ENCODE measurements around the gene MAGI2. TPM values are rescaled to one million over a fixed set of nuclear protein-coding genes. Genes with fewer than 3 reads are reported as not detected.

Gene MAGI2
- total RNA-seq, 1 donor from 2014 or later: 0.10 TPM

- Mint-ChIP-seq H3K27me3 (ENCODE audit: insufficient read depth) (peaks cover 2% of the 10 kb centered on the region), H3K4me1 (ENCODE audit: low read depth) (no peaks in the 10 kb centered on the region), H3K4me3 (no peak overlapping the region), H3K27ac (no peak overlapping the region), H3K9me3 (no peaks in the 10 kb centered on the region), H3K36me3 (ENCODE audit: low read depth) (no peaks in the 10 kb centered on the region)
- no peak for DNase-seq (ENCODE audit: low spot score)
- intact Hi-C loops (cut with micrococcal nuclease): no loop called here
These were observed 209.0 kb downstream of the MAGI2 start for GRCh38 chr7:79244482-79244881.

GRCh38 chr7:79241288-79242060, 212.0 kb downstream of the MAGI2 start:
- peaks cover 2% of the 10 kb centered on the region for H3K27me3 Mint-ChIP-seq (ENCODE audit: insufficient read depth)
- H3K4me3 Mint-ChIP-seq: no peak overlapping the region
- H3K36me3 Mint-ChIP-seq (ENCODE audit: low read depth): no peaks in the 10 kb centered on the region
- no peak for DNase-seq (ENCODE audit: low spot score)
- intact Hi-C loops (cut with micrococcal nuclease): no loop called here
- no peaks in the 10 kb centered on the region for H3K9me3 Mint-ChIP-seq
- H3K4me1 Mint-ChIP-seq (ENCODE audit: low read depth): no peaks in the 10 kb centered on the region
- no peak overlapping the region for H3K27ac Mint-ChIP-seq

DNA sequence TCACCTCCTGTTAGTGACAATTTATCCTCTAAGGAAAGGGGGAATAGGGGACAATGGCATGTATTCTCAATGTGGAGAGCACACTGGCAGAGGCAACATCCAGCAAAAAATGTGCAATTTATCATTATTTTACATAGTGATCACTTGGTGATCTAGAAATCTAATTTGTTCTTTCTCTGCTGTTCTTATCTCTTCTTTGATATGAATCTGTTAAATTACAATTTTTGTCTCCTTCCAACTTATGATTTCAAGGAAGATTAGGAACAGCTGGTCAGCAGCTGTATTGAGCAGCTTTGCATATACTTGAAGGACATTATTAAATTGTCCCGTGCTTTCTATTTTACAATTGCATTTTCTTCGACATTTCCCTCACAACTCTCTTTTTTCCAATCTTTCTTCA, 213.1 kb downstream of the MAGI2 start:
- intact Hi-C loops (cut with micrococcal nuclease): no loop called here
- peaks cover 2% of the 10 kb centered on the region for H3K27me3 Mint-ChIP-seq (ENCODE audit: insufficient read depth)
- H3K36me3 Mint-ChIP-seq (ENCODE audit: low read depth): no peaks in the 10 kb centered on the region
- H3K4me1 Mint-ChIP-seq (ENCODE audit: low read depth): no peaks in the 10 kb centered on the region
- no peak overlapping the region for H3K4me3 Mint-ChIP-seq
- DNase-seq (ENCODE audit: low spot score): no peak
- H3K27ac Mint-ChIP-seq: no peak overlapping the region
- H3K9me3 Mint-ChIP-seq: peaks cover 4% of the 10 kb centered on the region

- intact Hi-C loops (cut with micrococcal nuclease): no loop called here
- DNase-seq (ENCODE audit: low spot score): no peak
- Mint-ChIP-seq H3K27ac (no peak overlapping the region), H3K36me3 (ENCODE audit: low read depth) (no peaks in the 10 kb centered on the region), H3K9me3 (peaks cover 4% of the 10 kb centered on the region), H3K27me3 (ENCODE audit: insufficient read depth) (no peaks in the 10 kb centered on the region), H3K4me1 (ENCODE audit: low read depth) (no peaks in the 10 kb centered on the region), H3K4me3 (no peak overlapping the region)
These were observed 217.0 kb downstream of the MAGI2 start for GRCh38 chr7:79236352-79237028.

DNA sequence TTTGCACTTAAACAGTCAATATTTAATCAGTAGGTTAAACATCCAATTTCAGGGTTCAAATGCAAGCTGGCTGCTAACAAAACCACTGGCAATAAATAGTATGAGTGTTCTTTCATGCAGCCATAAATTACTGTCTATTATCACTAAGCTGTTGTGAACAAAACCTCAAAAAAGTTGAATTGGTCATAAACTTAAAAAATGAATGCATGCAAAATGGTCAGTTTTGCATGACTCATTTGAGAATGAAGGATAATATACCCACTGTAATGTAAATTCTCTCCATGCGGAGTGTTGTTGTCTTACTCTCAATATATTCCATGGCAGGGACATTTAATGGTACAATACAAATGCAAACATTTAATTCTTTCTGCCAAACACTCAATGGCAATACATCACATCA, 226.4 kb downstream of the MAGI2 start:
- H3K9me3 Mint-ChIP-seq: peaks cover 3% of the 10 kb centered on the region
- no peaks in the 10 kb centered on the region for H3K27me3 Mint-ChIP-seq (ENCODE audit: insufficient read depth)

GRCh38 chr7:79221211-79221610, 232.3 kb downstream of the MAGI2 start:
- H3K27ac Mint-ChIP-seq: no peak overlapping the region
- H3K4me3 Mint-ChIP-seq: no peak overlapping the region
- intact Hi-C loops (cut with micrococcal nuclease): no loop called here
- no peaks in the 10 kb centered on the region for H3K36me3 Mint-ChIP-seq (ENCODE audit: low read depth)
- DNase-seq (ENCODE audit: low spot score): no peak
- no peaks in the 10 kb centered on the region for H3K27me3 Mint-ChIP-seq (ENCODE audit: insufficient read depth)
- H3K9me3 Mint-ChIP-seq: no peaks in the 10 kb centered on the region
- H3K4me1 Mint-ChIP-seq (ENCODE audit: low read depth): no peaks in the 10 kb centered on the region

More for the DNA sequence above, 226.4 kb downstream of the MAGI2 start:
- Mint-ChIP-seq H3K36me3 (ENCODE audit: low read depth) (no peaks in the 10 kb centered on the region), H3K4me1 (ENCODE audit: low read depth) (no peaks in the 10 kb centered on the region), H3K4me3 (no peak overlapping the region), H3K27ac (no peak overlapping the region)
- DNase-seq (ENCODE audit: low spot score): no peak
- intact Hi-C loops (cut with micrococcal nuclease): no loop called here

DNA sequence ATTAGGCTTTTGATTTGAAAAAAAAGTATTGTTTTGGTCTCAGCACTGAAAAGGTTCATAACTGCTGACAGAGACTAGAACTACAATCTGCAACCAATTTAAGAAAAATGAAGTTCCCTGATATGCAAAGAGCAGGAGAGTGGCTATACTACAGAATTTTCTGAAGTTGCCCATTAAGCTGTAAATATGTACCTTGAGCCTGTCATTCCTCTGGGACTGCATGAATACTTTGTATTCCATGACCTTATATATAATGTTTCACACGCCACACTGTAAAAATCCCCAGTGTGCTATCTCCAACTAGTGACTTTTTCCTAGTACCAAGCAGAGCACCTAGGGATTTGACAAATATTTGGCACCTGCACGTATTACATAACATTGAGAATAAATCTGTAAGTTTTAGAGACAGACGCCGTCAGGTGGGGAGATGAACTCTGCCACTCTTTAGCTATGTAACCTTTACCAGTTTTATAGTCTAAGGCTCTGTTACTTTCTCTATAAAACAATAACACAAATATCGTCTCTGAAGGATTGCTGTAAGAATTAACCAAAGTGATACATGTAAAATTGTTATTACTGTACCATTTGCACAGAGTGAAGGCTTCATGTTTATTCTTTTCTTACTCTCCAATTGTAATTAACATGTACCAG, 235.4 kb downstream of the MAGI2 start:
- Mint-ChIP-seq H3K36me3 (ENCODE audit: low read depth) (no peaks in the 10 kb centered on the region), H3K4me1 (ENCODE audit: low read depth) (no peaks in the 10 kb centered on the region), H3K27me3 (ENCODE audit: insufficient read depth) (no peaks in the 10 kb centered on the region), H3K9me3 (no peaks in the 10 kb centered on the region), H3K4me3 (no peak overlapping the region), H3K27ac (no peak overlapping the region)
- intact Hi-C loops (cut with micrococcal nuclease): no loop called here
- DNase-seq (ENCODE audit: low spot score): no peak

- Mint-ChIP-seq H3K4me3 (no peak overlapping the region), H3K27ac (no peak overlapping the region), H3K9me3 (no peaks in the 10 kb centered on the region), H3K27me3 (ENCODE audit: insufficient read depth) (no peaks in the 10 kb centered on the region), H3K4me1 (ENCODE audit: low read depth) (no peaks in the 10 kb centered on the region), H3K36me3 (ENCODE audit: low read depth) (no peaks in the 10 kb centered on the region)
- no peak for DNase-seq (ENCODE audit: low spot score)
- intact Hi-C loops (cut with micrococcal nuclease): no loop called here
These were observed 236.0 kb downstream of the MAGI2 start for GRCh38 chr7:79217468-79217867.

GRCh38 chr7:79216236-79216635, 237.2 kb downstream of the MAGI2 start:
- H3K27me3 Mint-ChIP-seq (ENCODE audit: insufficient read depth): no peaks in the 10 kb centered on the region
- no peaks in the 10 kb centered on the region for H3K9me3 Mint-ChIP-seq
- no peaks in the 10 kb centered on the region for H3K4me1 Mint-ChIP-seq (ENCODE audit: low read depth)
- no peak for DNase-seq (ENCODE audit: low spot score)
- no peaks in the 10 kb centered on the region for H3K36me3 Mint-ChIP-seq (ENCODE audit: low read depth)
- intact Hi-C loops (cut with micrococcal nuclease): no loop called here
- no peak overlapping the region for H3K27ac Mint-ChIP-seq
- no peak overlapping the region for H3K4me3 Mint-ChIP-seq

DNA sequence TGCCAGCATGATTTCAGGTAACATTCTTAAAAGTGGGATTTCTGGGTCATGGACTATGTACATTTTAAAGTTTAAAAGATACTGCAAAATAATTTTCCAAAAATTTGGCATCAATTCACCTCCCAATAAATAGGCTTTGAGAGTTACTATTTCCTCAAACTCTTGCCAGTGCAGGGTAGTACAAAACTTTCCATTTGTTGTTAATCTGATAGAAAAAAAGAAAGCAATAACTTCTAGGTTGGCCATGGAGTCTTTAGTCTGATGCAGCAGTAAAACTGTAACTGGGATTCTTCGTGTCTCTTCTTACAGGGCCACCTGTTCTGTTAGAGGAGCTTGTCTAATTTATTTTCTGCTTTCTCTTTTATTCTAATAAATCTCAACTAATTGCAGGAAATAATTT, 241.1 kb downstream of the MAGI2 start:
- Mint-ChIP-seq H3K9me3 (no peaks in the 10 kb centered on the region), H3K36me3 (ENCODE audit: low read depth) (no peaks in the 10 kb centered on the region)

DNA sequence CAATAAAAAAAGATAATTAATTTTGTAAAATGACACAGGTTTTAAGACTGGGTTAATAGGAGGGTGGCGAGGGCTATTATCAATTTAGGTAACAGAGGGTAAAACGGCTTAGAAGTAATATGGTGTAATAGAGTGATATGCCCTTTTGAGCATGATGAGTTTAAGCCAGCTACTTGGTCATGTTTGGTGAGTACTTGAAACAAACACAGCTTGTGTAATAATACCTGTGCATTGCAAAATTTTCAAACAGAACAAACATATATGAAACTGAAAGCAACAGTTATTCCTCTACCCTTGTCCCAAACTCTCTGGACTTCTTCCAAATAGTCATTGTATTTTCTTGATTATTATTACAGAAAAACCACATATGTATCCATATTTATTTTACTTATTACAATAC, 241.7 kb downstream of the MAGI2 start:
- intact Hi-C loops (cut with micrococcal nuclease): no loop called here
- Mint-ChIP-seq H3K36me3 (ENCODE audit: low read depth) (no peaks in the 10 kb centered on the region), H3K27me3 (ENCODE audit: insufficient read depth) (no peaks in the 10 kb centered on the region), H3K4me1 (ENCODE audit: low read depth) (no peaks in the 10 kb centered on the region), H3K4me3 (no peak overlapping the region), H3K9me3 (no peaks in the 10 kb centered on the region), H3K27ac (no peak overlapping the region)
- DNase-seq (ENCODE audit: low spot score): no peak

More for the DNA sequence above, 241.1 kb downstream of the MAGI2 start:
- Mint-ChIP-seq H3K27ac (no peak overlapping the region), H3K4me3 (no peak overlapping the region), H3K27me3 (ENCODE audit: insufficient read depth) (no peaks in the 10 kb centered on the region), H3K4me1 (ENCODE audit: low read depth) (no peaks in the 10 kb centered on the region)
- DNase-seq (ENCODE audit: low spot score): no peak
- intact Hi-C loops (cut with micrococcal nuclease): no loop called here

GRCh38 chr7:79199961-79200360, 253.5 kb downstream of the MAGI2 start:
- Mint-ChIP-seq H3K27me3 (ENCODE audit: insufficient read depth) (no peaks in the 10 kb centered on the region), H3K4me1 (ENCODE audit: low read depth) (no peaks in the 10 kb centered on the region), H3K36me3 (ENCODE audit: low read depth) (no peaks in the 10 kb centered on the region), H3K4me3 (no peak overlapping the region), H3K9me3 (no peaks in the 10 kb centered on the region), H3K27ac (no peak overlapping the region)
- no peak for DNase-seq (ENCODE audit: low spot score)
- intact Hi-C loops (cut with micrococcal nuclease): loop anchor here (10.0 kb wide), 1 partner anchor 65 kb away; no protein-coding TSS in a partner anchor

DNA sequence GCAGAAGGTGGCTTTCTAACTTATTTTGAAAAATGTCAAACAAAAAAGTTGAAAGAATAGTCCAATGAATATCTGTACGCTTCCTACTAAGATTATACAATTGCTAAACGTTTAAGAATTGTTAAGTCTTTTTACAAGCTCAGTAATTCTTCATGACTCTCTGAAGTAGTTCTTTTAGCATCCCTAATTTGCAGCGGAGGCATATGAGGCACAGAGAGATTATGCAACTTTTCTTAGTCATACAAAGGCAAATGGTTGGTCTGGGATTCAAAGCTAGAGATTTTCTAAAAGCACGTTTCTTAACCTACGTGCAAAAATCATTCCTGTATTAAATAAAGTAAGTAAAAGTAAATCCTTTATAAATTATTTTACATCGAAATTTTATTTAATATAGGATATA, 254.2 kb downstream of the MAGI2 start:
- Mint-ChIP-seq H3K9me3 (no peaks in the 10 kb centered on the region), H3K36me3 (ENCODE audit: low read depth) (no peaks in the 10 kb centered on the region), H3K4me3 (no peak overlapping the region), H3K4me1 (ENCODE audit: low read depth) (no peaks in the 10 kb centered on the region), H3K27ac (no peak overlapping the region), H3K27me3 (ENCODE audit: insufficient read depth) (no peaks in the 10 kb centered on the region)
- intact Hi-C loops (cut with micrococcal nuclease): no loop called here
- DNase-seq (ENCODE audit: low spot score): no peak

Data from activated T-helper 1 cell treated with anti-CD3 and anti-CD28 coated beads, Interleukin-12 subunit alpha, Interleukin-12 subunit beta, Interleukin-2, Interleukin-4 antibody, amounts not matched to agents 30 ng/mL and 10 ng/mL and 1 ng/mL, durations not matched to agents 14 hours and 24 hours and 36 hours (primary cell).